GM12891 (cell line): ENCODE measurements around the gene PIGBOS1.
"Not testable (repeated sequence)": the region's sequence is repeated elsewhere in the genome, so short reads cannot be mapped to it uniquely, and the experiment has no call there.

Experiments
- DNase-seq: peaks from one replicate; pipeline ENCODE4 v3.0.0; 2011; ENCODE audit warnings: low spot score; ENCODE audit not compliant: insufficient read length
- FAIRE-seq: peaks from 2 replicates; lab custom pipeline; 2011; peaks lifted over from hg19 to GRCh38; lab: Jason Lieb, UNC
- PAX5 ChIP-seq: IDR thresholded peaks from 2 replicates; pipeline ENCODE4 v1.6.1; 2011; ENCODE audit warnings: low read length, moderate library complexity, mild to moderate bottlenecking; ENCODE audit not compliant: insufficient read depth, severe bottlenecking
- POLR2A ChIP-seq: IDR thresholded peaks from 2 replicates; pipeline ENCODE4 v1.6.1; 2011; ENCODE audit warnings: low read depth, low read length, control low read depth
- POLR2AphosphoS5 ChIP-seq: IDR thresholded peaks from 2 replicates; pipeline ENCODE4 v1.6.1; 2011; ENCODE audit warnings: low read depth, low read length, control low read depth
- POU2F2 ChIP-seq: IDR thresholded peaks from 2 replicates; pipeline ENCODE4 v1.6.1; 2011; ENCODE audit warnings: low read depth, mild to moderate bottlenecking, control low read depth, low read length, moderate library complexity
- SPI1 ChIP-seq: IDR thresholded peaks from 2 replicates; pipeline ENCODE4 v1.6.1; 2011; ENCODE audit warnings: low read depth, low read length, control low read depth
- TAF1 ChIP-seq: IDR thresholded peaks from 2 replicates; pipeline ENCODE4 v1.6.1; 2011; ENCODE audit warnings: low read depth, low read length, control low read depth

The PIGBOS1 gene

GRCh38 chr15:55283379-55284147 is 35.4 kb downstream of the PIGBOS1 start:
- DNase-seq: no peak
- FAIRE-seq: no peak

GRCh38 chr15:55282284-55282833 is 36.6 kb downstream of the PIGBOS1 start:
- DNase-seq (no peak), FAIRE-seq (no peak)
- TF ChIP-seq POU2F2 (no peak), SPI1 (peak; percentile 62)

More at GRCh38 chr15:55283379-55284147, 35.4 kb downstream of the PIGBOS1 start:
- TF ChIP-seq PAX5 (no peak), POLR2AphosphoS5 (no peak), POU2F2 (no peak), TAF1 (no peak), POLR2A (no peak), SPI1 (no peak)

- DNase-seq (no peak), FAIRE-seq (no peak)
- no peak for TF ChIP-seq TAF1
- TF ChIP-seq POU2F2: no peak
- no peak for TF ChIP-seq SPI1
- TF ChIP-seq POLR2A: no peak
- no peak for TF ChIP-seq POLR2AphosphoS5
- TF ChIP-seq PAX5: no peak
Observed at GRCh38 chr15:55281517-55282228, 37.2 kb downstream of the PIGBOS1 start.

GRCh38 chr15:55280589-55280988 is 38.3 kb downstream of the PIGBOS1 start:
- FAIRE-seq, DNase-seq: not testable (repeated sequence)

GRCh38 chr15:55279746-55280351 is 39.1 kb downstream of the PIGBOS1 start:
- peak; percentile 80 for FAIRE-seq
- 0 out of 2 replicates have a peak, but pooled peaks have one; percentile 12 for TF ChIP-seq POLR2A
- TF ChIP-seq SPI1: no peak
- peak; percentile 12 for TF ChIP-seq PAX5
- DNase-seq: no peak

- no peak for TF ChIP-seq PAX5
- no peak for TF ChIP-seq POLR2A
- TF ChIP-seq POLR2AphosphoS5: no peak
- no peak for TF ChIP-seq SPI1
- TF ChIP-seq TAF1: no peak
- no peak for TF ChIP-seq POU2F2
- FAIRE-seq (no peak), DNase-seq (no peak)
Observed at GRCh38 chr15:55279100-55279745, 39.7 kb downstream of the PIGBOS1 start.

GRCh38 chr15:55277715-55278114 is 41.2 kb downstream of the PIGBOS1 start:
- TF ChIP-seq PAX5 (no peak), POU2F2 (no peak), SPI1 (no peak), POLR2A (no peak), POLR2AphosphoS5 (no peak), TAF1 (no peak)
- FAIRE-seq (no peak), DNase-seq (no peak)

GRCh38 chr15:55277116-55277564 is 41.8 kb downstream of the PIGBOS1 start:
- DNase-seq (no peak), FAIRE-seq (peak; percentile 87)
- 0 out of 2 replicates have a peak, but pooled peaks have one; percentile 34 for TF ChIP-seq POU2F2
- TF ChIP-seq SPI1: no peak
- TF ChIP-seq POLR2A: no peak
- TF ChIP-seq POLR2AphosphoS5: no peak

- FAIRE-seq (no peak), DNase-seq (no peak)
- TF ChIP-seq TAF1 (no peak), POU2F2 (no peak), PAX5 (no peak), SPI1 (no peak), POLR2A (no peak), POLR2AphosphoS5 (no peak)
Observed at GRCh38 chr15:55276324-55276723, 42.6 kb downstream of the PIGBOS1 start.

- DNase-seq (no peak), FAIRE-seq (no peak)
- TF ChIP-seq TAF1: no peak
- TF ChIP-seq SPI1: no peak
- TF ChIP-seq POU2F2: no peak
- TF ChIP-seq POLR2AphosphoS5: no peak
- TF ChIP-seq PAX5: no peak
- no peak for TF ChIP-seq POLR2A
Observed at GRCh38 chr15:55270291-55270690, 48.6 kb downstream of the PIGBOS1 start.
